ENCODE results near the gene YTHDF1.

- TF ChIP-seq POLR2AphosphoS5 (IDR thresholded peaks at IDR 0.05; ENCODE audit: low read depth, low read length) = no peak
- TF ChIP-seq YY1 (IDR thresholded peaks at IDR 0.05; ENCODE audit: low read depth, low read length) = no peak
- TF ChIP-seq CHD2 (IDR thresholded peaks at IDR 0.05; ENCODE audit: low read length) = no peak
- TF ChIP-seq JUND (IDR thresholded peaks at IDR 0.05; ENCODE audit: low read length) = no peak
- no peak for TF ChIP-seq CTCF (IDR thresholded peaks at IDR 0.05; ENCODE audit: control extremely low read depth in 1 of 3, insufficient read depth in 1 of 3, low read depth in 1 of 3, low read length in 3 of 3)
- no peak for TF ChIP-seq POLR2A (IDR thresholded peaks at IDR 0.05; ENCODE audit: control extremely low read depth in 1 of 2, low read depth in 2 of 2, low read length in 2 of 2)
- no peak for TF ChIP-seq TAF7 (optimal IDR thresholded peaks at IDR 0.05; ENCODE audit: borderline replicate concordance, low read depth, low read length)
- TF ChIP-seq RFX5 (IDR thresholded peaks at IDR 0.05; ENCODE audit: borderline replicate concordance, low read depth, low read length) = no peak
Observed at GRCh38 chr20:63192721-63193120, 23.2 kb downstream of the YTHDF1 start.

Measured in H1 (cell line).